Measurements from ENCODE around the gene DGKB. TPM values are rescaled to one million over a fixed set of nuclear protein-coding genes. Genes with fewer than 3 reads are reported as not detected.

The DGKB gene
- total RNA-seq, 1 experiment from 2014 or later: not detected

DNA sequence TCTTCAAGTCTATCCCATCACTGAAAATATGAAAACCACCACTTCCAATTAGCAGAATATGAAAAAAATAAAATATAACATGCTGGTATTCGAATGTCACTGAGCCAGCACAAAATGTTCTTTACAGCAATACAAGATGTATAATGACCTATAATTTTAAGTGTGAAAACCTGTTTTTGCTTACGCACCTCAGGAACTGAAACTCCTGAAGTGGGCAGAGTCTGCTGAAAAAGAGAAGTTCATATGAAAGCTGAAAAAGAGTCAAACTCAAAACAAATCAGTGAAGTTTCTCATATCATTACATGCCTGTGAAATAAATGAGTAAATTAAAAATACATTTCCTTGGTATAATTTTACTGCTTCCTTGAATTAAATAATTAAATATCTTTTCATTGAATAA is 272.5 kb downstream of the DGKB start:
- intact Hi-C loops (cut with micrococcal nuclease): no loop called here
- no peaks in the 10 kb centered on the region for H3K4me1 Mint-ChIP-seq (ENCODE audit: insufficient read depth, unreplicated experiment)
- H3K27ac Mint-ChIP-seq (ENCODE audit: low read depth, unreplicated experiment): no peak overlapping the region
- H3K36me3 Mint-ChIP-seq (ENCODE audit: insufficient read depth, unreplicated experiment): no peaks in the 10 kb centered on the region
- no peak overlapping the region for H3K4me3 Mint-ChIP-seq (ENCODE audit: unreplicated experiment)
- ChIA-PET POLR2A (interaction anchor here (0.6 kb wide), 1 partner anchor 143 kb away, joined by 3 read pairs; no protein-coding TSS in a partner anchor), CTCF (interaction anchor here (0.6 kb wide), 1 partner anchor 9 kb away, joined by 3 read pairs; no protein-coding TSS in a partner anchor)
- TF ChIP-seq, protein P1, sequence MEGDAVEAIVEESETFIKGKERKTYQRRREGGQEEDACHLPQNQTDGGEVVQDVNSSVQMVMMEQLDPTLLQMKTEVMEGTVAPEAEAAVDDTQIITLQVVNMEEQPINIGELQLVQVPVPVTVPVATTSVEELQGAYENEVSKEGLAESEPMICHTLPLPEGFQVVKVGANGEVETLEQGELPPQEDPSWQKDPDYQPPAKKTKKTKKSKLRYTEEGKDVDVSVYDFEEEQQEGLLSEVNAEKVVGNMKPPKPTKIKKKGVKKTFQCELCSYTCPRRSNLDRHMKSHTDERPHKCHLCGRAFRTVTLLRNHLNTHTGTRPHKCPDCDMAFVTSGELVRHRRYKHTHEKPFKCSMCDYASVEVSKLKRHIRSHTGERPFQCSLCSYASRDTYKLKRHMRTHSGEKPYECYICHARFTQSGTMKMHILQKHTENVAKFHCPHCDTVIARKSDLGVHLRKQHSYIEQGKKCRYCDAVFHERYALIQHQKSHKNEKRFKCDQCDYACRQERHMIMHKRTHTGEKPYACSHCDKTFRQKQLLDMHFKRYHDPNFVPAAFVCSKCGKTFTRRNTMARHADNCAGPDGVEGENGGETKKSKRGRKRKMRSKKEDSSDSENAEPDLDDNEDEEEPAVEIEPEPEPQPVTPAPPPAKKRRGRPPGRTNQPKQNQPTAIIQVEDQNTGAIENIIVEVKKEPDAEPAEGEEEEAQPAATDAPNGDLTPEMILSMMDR (IDR thresholded peaks at IDR 0.05; ENCODE audit: unreplicated experiment): no peak
- DNase-seq (ENCODE audit: unreplicated experiment): no peak
- no peaks in the 10 kb centered on the region for H3K9me3 Mint-ChIP-seq (ENCODE audit: unreplicated experiment)
- H3K27me3 Mint-ChIP-seq (ENCODE audit: insufficient read depth, unreplicated experiment): peaks cover 49% of the 10 kb centered on the region
- no TSS peak for BruUV-seq (replicated peaks)

- no peaks in the 10 kb centered on the region for H3K4me1 Mint-ChIP-seq (ENCODE audit: insufficient read depth, unreplicated experiment)
- no TSS peak for BruUV-seq (replicated peaks)
- ChIA-PET CTCF (interaction anchor here (0.6 kb wide), 1 partner anchor 218 kb away, joined by 7 read pairs; no protein-coding TSS in a partner anchor), POLR2A (no interaction called here)
- peaks cover 49% of the 10 kb centered on the region for H3K27me3 Mint-ChIP-seq (ENCODE audit: insufficient read depth, unreplicated experiment)
- no peak overlapping the region for H3K27ac Mint-ChIP-seq (ENCODE audit: low read depth, unreplicated experiment)
- no peaks in the 10 kb centered on the region for H3K9me3 Mint-ChIP-seq (ENCODE audit: unreplicated experiment)
- no peaks in the 10 kb centered on the region for H3K36me3 Mint-ChIP-seq (ENCODE audit: insufficient read depth, unreplicated experiment)
- no peak for DNase-seq (ENCODE audit: unreplicated experiment)
- TF ChIP-seq, protein P1 (IDR thresholded peaks at IDR 0.05; ENCODE audit: unreplicated experiment): no peak
- H3K4me3 Mint-ChIP-seq (ENCODE audit: unreplicated experiment): no peak overlapping the region
- intact Hi-C loops (cut with micrococcal nuclease): no loop called here
These were observed 274.0 kb downstream of the DGKB start for GRCh38 chr7:14628516-14628915.

- TF ChIP-seq, protein P1 (IDR thresholded peaks at IDR 0.05; ENCODE audit: unreplicated experiment): no peak
- Mint-ChIP-seq H3K9me3 (ENCODE audit: unreplicated experiment) (no peaks in the 10 kb centered on the region), H3K36me3 (ENCODE audit: insufficient read depth, unreplicated experiment) (no peaks in the 10 kb centered on the region), H3K4me3 (ENCODE audit: unreplicated experiment) (no peak overlapping the region), H3K27me3 (ENCODE audit: insufficient read depth, unreplicated experiment) (peaks cover 40% of the 10 kb centered on the region), H3K27ac (ENCODE audit: low read depth, unreplicated experiment) (no peak overlapping the region), H3K4me1 (ENCODE audit: insufficient read depth, unreplicated experiment) (no peaks in the 10 kb centered on the region)
- DNase-seq (ENCODE audit: unreplicated experiment): no peak
- ChIA-PET POLR2A (no interaction called here), CTCF (interaction anchor here (0.6 kb wide), 1 partner anchor 235 kb away, joined by 4 read pairs; no protein-coding TSS in a partner anchor)
- intact Hi-C loops (cut with micrococcal nuclease): no loop called here
- BruUV-seq (replicated peaks): no TSS peak
These were observed 276.5 kb downstream of the DGKB start for GRCh38 chr7:14626076-14626475.

DNA sequence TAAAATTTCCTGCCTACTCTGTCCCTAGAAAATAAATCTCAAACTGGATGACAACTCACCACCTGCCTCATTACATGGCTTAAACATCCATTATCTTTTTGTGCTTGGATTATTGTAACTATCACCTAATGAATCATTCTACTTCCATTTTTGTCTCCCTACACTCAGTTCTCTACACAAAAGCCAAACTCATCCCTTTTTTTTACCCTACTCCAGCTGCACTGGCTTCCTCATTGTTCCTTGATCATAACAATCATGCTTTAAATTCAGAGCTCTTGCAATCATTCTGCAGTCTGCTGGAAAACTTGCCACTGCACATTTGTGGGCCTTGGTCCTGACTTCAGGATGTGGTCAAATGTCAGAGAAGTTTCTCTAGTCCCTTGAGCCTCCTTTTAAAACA is 280.0 kb downstream of the DGKB start:
- no peak for DNase-seq (ENCODE audit: unreplicated experiment)
- Mint-ChIP-seq H3K36me3 (ENCODE audit: insufficient read depth, unreplicated experiment) (no peaks in the 10 kb centered on the region), H3K27me3 (ENCODE audit: insufficient read depth, unreplicated experiment) (peaks cover 20% of the 10 kb centered on the region), H3K27ac (ENCODE audit: low read depth, unreplicated experiment) (no peak overlapping the region), H3K4me1 (ENCODE audit: insufficient read depth, unreplicated experiment) (no peaks in the 10 kb centered on the region), H3K4me3 (ENCODE audit: unreplicated experiment) (no peak overlapping the region), H3K9me3 (ENCODE audit: unreplicated experiment) (no peaks in the 10 kb centered on the region)
- intact Hi-C loops (cut with micrococcal nuclease): no loop called here
- ChIA-PET POLR2A (no interaction called here), CTCF (interaction anchor here (0.8 kb wide), 1 partner anchor 15 kb away, joined by 4 read pairs; no protein-coding TSS in a partner anchor)
- TF ChIP-seq, protein P1 (IDR thresholded peaks at IDR 0.05; ENCODE audit: unreplicated experiment): no peak
- BruUV-seq (replicated peaks): no TSS peak

Data from MCF 10A (cell line).